Measurements from ENCODE around the gene ARMH1. TPM values are rescaled to one million over a fixed set of nuclear protein-coding genes. Genes with fewer than 3 reads are reported as not detected.
A peak's percentile ranks its signal among the peaks of the same experiment; 100 is the strongest.

ARMH1 gene
- total RNA-seq, 4 donors from 2014 or later: 0.40 to 2.5 (median 0.96) TPM; not detected in 1

GRCh38 chr1:44660176-44660575 is 14.3 kb upstream of the ARMH1 start:
- H3K27ac ChIP-seq: peak overlapping the region in 1 of 4 donors; percentile 6

DNA sequence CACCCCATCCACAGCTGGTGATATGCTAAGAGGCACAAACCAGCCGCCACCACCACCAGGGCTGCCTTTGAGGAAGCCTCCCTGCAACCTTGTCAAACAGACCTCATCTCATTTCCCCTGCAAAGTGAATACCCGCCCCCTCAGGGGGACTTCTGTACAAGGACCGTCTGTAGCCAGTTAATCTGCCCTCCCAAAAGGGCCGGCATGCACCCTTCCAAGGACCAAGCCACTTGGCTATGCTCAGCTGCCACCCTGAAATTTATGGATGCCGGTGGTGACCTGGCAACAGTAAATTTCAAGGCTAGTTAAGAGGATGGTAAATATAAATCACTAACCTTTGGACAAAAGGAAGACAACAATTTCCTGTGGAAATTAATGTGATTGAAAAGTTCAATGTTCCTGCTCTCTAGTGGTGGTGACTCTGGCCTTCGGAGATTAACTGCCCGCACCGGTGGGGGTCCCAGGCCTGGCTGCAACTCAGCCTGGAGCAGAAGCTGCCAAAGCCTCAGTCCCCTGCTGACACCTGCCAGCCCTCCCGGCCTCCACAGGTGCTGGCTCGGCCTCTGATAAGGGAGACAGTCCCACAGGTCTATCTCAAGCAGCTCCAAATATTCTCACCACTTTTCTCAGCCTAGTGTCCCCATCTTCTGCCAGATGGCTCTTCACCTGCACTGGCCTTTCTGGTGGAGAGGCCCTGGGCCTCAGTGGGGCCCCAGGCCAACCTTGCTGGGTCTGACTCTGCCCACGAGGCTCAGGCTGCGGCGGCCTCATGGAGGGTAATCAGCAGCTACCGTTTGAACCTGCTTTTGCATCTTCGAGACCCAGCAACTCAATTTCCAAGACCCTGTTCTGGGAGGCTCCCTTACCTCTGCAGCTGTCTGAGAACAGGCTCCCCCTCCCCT is 12.5 kb upstream of the ARMH1 start:
- WGBS, 2 donors (ENCODE audit: low coverage in 1 of 2): 69% methylated on average over 15 of the region's 15 CpGs; no CpG with 5 or more reads in 1 of the 2 donors
- no peaks in the 10 kb centered on the region for H3K9me3 ChIP-seq
- H3K36me3 ChIP-seq: no peaks in the 10 kb centered on the region
- in situ Hi-C loops (cut with MboI; ENCODE audit: low pct_ligation_motif_present in 1 of 4, low pct_unique_long_range_greater_than_20kb in 1 of 4, low sequenced_read_pairs in 3 of 4): no loop called here
- no peak overlapping the region for H3K4me3 ChIP-seq
- DNase-seq: no peak
- no peak overlapping the region for H3K27ac ChIP-seq
- peaks cover 0 to 20% (median 8%) of the 10 kb centered on the region in 4 donors for H3K4me1 ChIP-seq
- no peaks in the 10 kb centered on the region for H3K27me3 ChIP-seq
- TF ChIP-seq POLR2AphosphoS5 (IDR thresholded peaks at IDR 0.05) (no peak), POLR2A (IDR thresholded peaks at IDR 0.05) (no peak), CTCF (IDR thresholded peaks at IDR 0.05) (no peak), EP300 (IDR thresholded peaks at IDR 0.05; ENCODE audit: low read depth) (no peak)
- intact Hi-C loops (cut with DNase I; ENCODE audit: low total_unique reads): no loop called here

More at GRCh38 chr1:44660176-44660575, 14.3 kb upstream of the ARMH1 start:
- H3K27me3 ChIP-seq: no peaks in the 10 kb centered on the region
- in situ Hi-C loops (cut with MboI; ENCODE audit: low pct_ligation_motif_present in 1 of 4, low pct_unique_long_range_greater_than_20kb in 1 of 4, low sequenced_read_pairs in 3 of 4) (no loop called here), intact Hi-C loops (cut with DNase I; ENCODE audit: low total_unique reads) (no loop called here)
- WGBS, 2 donors (ENCODE audit: low coverage in 1 of 2): 46% methylated on average over 9 of the region's 9 CpGs; no CpG with 5 or more reads in 1 of the 2 donors
- H3K36me3 ChIP-seq: no peaks in the 10 kb centered on the region
- peaks cover 0 to 20% (median 8%) of the 10 kb centered on the region in 4 donors for H3K4me1 ChIP-seq
- TF ChIP-seq CTCF (IDR thresholded peaks at IDR 0.05) (no peak), POLR2AphosphoS5 (IDR thresholded peaks at IDR 0.05) (no peak), POLR2A (IDR thresholded peaks at IDR 0.05) (no peak), EP300 (IDR thresholded peaks at IDR 0.05; ENCODE audit: low read depth) (no peak)
- no peak overlapping the region for H3K4me3 ChIP-seq
- DNase-seq: peak; percentile 48
- no peaks in the 10 kb centered on the region for H3K9me3 ChIP-seq

DNA sequence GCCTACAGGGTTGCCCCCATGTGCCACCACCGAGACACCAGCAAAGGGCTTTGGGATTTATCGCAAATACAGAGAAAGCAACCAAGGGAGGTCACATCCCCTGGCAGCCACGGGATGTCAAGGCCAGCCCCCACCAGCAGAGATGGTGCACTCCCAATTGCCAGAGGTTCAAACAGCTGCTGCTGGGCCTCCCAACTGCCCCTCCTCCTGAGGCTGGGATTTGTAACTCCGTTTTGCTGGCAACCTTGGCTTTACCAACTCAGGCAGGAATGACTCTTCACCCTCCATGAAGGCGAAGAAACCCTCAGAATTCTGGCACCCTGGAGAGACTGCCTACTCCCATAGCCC is 11.9 kb upstream of the ARMH1 start:
- Histone ChIP-seq H3K9me3 (no peaks in the 10 kb centered on the region), H3K4me3 (no peak overlapping the region), H3K36me3 (no peaks in the 10 kb centered on the region), H3K27me3 (no peaks in the 10 kb centered on the region), H3K4me1 (peaks cover 0 to 20% (median 8%) of the 10 kb centered on the region in 4 donors), H3K27ac (no peak overlapping the region)
- DNase-seq: no peak
- WGBS, 2 donors (ENCODE audit: low coverage in 1 of 2): 83 to 92% methylated on average over 2 to 5 of the region's 5 CpGs
- in situ Hi-C loops (cut with MboI; ENCODE audit: low pct_ligation_motif_present in 1 of 4, low pct_unique_long_range_greater_than_20kb in 1 of 4, low sequenced_read_pairs in 3 of 4) (no loop called here), intact Hi-C loops (cut with DNase I; ENCODE audit: low total_unique reads) (no loop called here)
- TF ChIP-seq POLR2AphosphoS5 (IDR thresholded peaks at IDR 0.05) (no peak), POLR2A (IDR thresholded peaks at IDR 0.05) (no peak), EP300 (IDR thresholded peaks at IDR 0.05; ENCODE audit: low read depth) (no peak), CTCF (IDR thresholded peaks at IDR 0.05) (no peak)

DNA sequence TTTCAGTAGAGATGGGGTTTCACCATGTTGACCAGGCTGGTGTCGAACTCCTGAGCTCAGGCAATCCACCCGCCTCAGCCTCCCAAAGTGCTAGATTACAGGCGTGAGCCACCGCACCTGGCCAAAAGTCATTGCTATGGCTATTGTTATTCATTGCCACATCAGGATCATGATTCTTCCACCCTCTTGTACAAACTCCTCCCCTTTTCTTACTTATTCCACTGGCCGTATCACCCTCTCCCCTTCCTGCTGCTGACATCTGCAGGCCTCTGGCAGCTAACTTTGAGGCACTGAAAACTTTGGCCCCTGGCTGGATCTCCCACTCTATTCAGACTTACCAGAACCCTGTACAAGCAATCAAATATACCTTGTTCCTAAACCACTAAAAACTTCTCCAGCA is 11.1 kb upstream of the ARMH1 start:
- in situ Hi-C loops (cut with MboI; ENCODE audit: low pct_ligation_motif_present in 1 of 4, low pct_unique_long_range_greater_than_20kb in 1 of 4, low sequenced_read_pairs in 3 of 4): no loop called here
- Histone ChIP-seq H3K9me3 (no peaks in the 10 kb centered on the region), H3K4me1 (peaks cover 0 to 20% (median 8%) of the 10 kb centered on the region in 4 donors), H3K4me3 (no peak overlapping the region), H3K27me3 (no peaks in the 10 kb centered on the region), H3K36me3 (no peaks in the 10 kb centered on the region), H3K27ac (no peak overlapping the region)
- TF ChIP-seq POLR2A (IDR thresholded peaks at IDR 0.05): no peak
- no peak for DNase-seq
- intact Hi-C loops (cut with DNase I; ENCODE audit: low total_unique reads): no loop called here
- 90 to 93% methylated on average over 3 to 5 of the region's 5 CpGs for whole genome bisulfite sequencing, 2 donors (ENCODE audit: low coverage in 1 of 2)

All from transverse colon (tissue), 4 donors.